HepG2 (cell line): ENCODE measurements around the gene SEMA3F. TPM values are rescaled to one million over a fixed set of nuclear protein-coding genes. Genes with fewer than 3 reads are reported as not detected.
A peak's percentile ranks its signal among the peaks of the same experiment; 100 is the strongest.

Experiments
- ATAC-seq: fragments of 200-7000 bp; cut with Tn5 transposase; 3 replicates; pipeline ENCODE4 v1.9.1; 2020; ENCODE audit warnings: mild to moderate bottlenecking, moderate library complexity
- BruUV-seq: library from RNA; stranded (reverse); fragments of 400-500 nt; replicated peaks from 2 replicates; lab custom pipeline; 2021; lab: Mats Ljungman, UMichigan
- CTCF ChIA-PET: fragments of 300-600 bp; formaldehyde crosslinking; extraction: SDS; loops from one replicate; lab custom pipeline; 2021; ENCODE audit warnings: low total read pairs, inconsistent platforms, low intra/inter-chr PET ratio; lab: Yijun Ruan, JAX
- POLR2A ChIA-PET: fragments of 350-600 bp; sonication (Branson Sonifier 250); formaldehyde crosslinking; loops from one replicate; lab custom pipeline; 2020; ENCODE audit warnings: antibody characterized with exemption, inconsistent platforms; lab: Yijun Ruan, JAX
- DNase-seq: peaks from one replicate; pipeline ENCODE4 v3.0.0-alpha.2; 2015; ENCODE audit warnings: low spot score
- FAIRE-seq: peaks from 3 replicates; lab custom pipeline; 2011; peaks lifted over from hg19 to GRCh38; lab: Jason Lieb, UNC
- H2AFZ ChIP-seq: one replicate; pipeline ENCODE4 v1.6.1; 2011; ENCODE audit warnings: low read length, inconsistent platforms
- H3K27ac ChIP-seq: fragments of 300-600 bp; 3 replicates; pipeline ENCODE4 v1.8.0; 2011; ENCODE audit warnings: mixed run types, mild to moderate bottlenecking, mixed read lengths, low read length, inconsistent platforms; ENCODE audit not compliant: insufficient read depth; ENCODE audit errors: extremely low read length
- H3K27me3 ChIP-seq, 2 experiments: fragments of 200-600 bp in 1 of 2; 2 replicates in 1 of 2; 3 replicates in 1 of 2; pipeline versions ENCODE4 v1.6.0 to v1.8.0; 2011; ENCODE audit warnings: low read length in 2 of 2, mild to moderate bottlenecking in 2 of 2, moderate library complexity in 2 of 2, inconsistent platforms in 1 of 2; ENCODE audit not compliant: insufficient read depth in 2 of 2, control insufficient read depth in 1 of 2
- H3K36me3 ChIP-seq, 2 experiments: fragments of 200-600 bp in 1 of 2; replicated peaks in 1 of 2; 2 replicates in 1 of 2; 3 replicates in 1 of 2; pipeline versions ENCODE4 v1.5.1 to v1.8.0; 2011; ENCODE audit warnings: low read length in 2 of 2, inconsistent platforms in 1 of 2; ENCODE audit not compliant: insufficient read depth in 2 of 2, control insufficient read depth in 1 of 2
- H3K4me1 ChIP-seq: 2 replicates; pipeline ENCODE4 v1.5.1; 2012; ENCODE audit warnings: low read length, inconsistent platforms; ENCODE audit not compliant: insufficient read depth
- H3K4me2 ChIP-seq: 2 replicates; pipeline ENCODE4 v1.6.0; 2011; ENCODE audit warnings: low read depth, low read length, inconsistent platforms
- H3K4me3 ChIP-seq, 3 experiments: fragments of 200-600 bp in 1 of 3; sonication (generic), shearing (Covaris generic) in 1 of 3; replicated peaks in 1 of 3; 2 replicates each; pipeline ENCODE4 v1.5.1; 2011 to 2016; ENCODE audit warnings: low read length in 3 of 3, inconsistent platforms in 2 of 3, low read depth in 2 of 3, mild to moderate bottlenecking in 2 of 3, control low read depth in 1 of 3, mixed read lengths in 1 of 3; ENCODE audit not compliant: insufficient read depth in 1 of 3
- H3K79me2 ChIP-seq: one replicate; pipeline ENCODE4 v1.6.1; 2011; ENCODE audit warnings: low read length, inconsistent platforms; ENCODE audit not compliant: insufficient read depth
- H3K9ac ChIP-seq: 2 replicates; pipeline ENCODE4 v1.6.0; 2011; ENCODE audit warnings: mild to moderate bottlenecking, low read depth, low read length, inconsistent platforms; ENCODE audit not compliant: insufficient read depth
- H3K9me3 ChIP-seq: 2 replicates; pipeline ENCODE4 v1.5.1; 2012; ENCODE audit warnings: mild to moderate bottlenecking, low read length
- H4K20me1 ChIP-seq: 2 replicates; pipeline ENCODE4 v1.6.0; 2011; ENCODE audit warnings: inconsistent platforms, mild to moderate bottlenecking, low read length, moderate library complexity; ENCODE audit not compliant: insufficient read depth
- AGO2 ChIP-seq: fragments of 200-400 bp; formaldehyde crosslinking; optimal IDR thresholded peaks from 2 replicates; pipeline ENCODE3; 2017; ENCODE audit warnings: mild to moderate bottlenecking, low read depth, low read length, moderate library complexity
- ASH2L ChIP-seq: fragments of 300-600, 200-600 bp; sonication (generic); IDR thresholded peaks from 2 replicates; pipeline ENCODE4 v1.7.0; 2017; ENCODE audit warnings: low read depth, mild to moderate bottlenecking, moderate library complexity, mixed read lengths, low read length; ENCODE audit not compliant: insufficient read length
- GPN1 ChIP-seq: sonication (generic); formaldehyde crosslinking; IDR thresholded peaks from 2 replicates; pipeline ENCODE4 v1.5.1; 2020; ENCODE audit warnings: missing genetic modification reagents, borderline replicate concordance
- IRF9 ChIP-seq: sonication (generic); formaldehyde crosslinking; IDR thresholded peaks from 2 replicates; pipeline ENCODE4 v1.8.0; 2022; ENCODE audit warnings: missing genetic modification reagents, mild to moderate bottlenecking, borderline replicate concordance
- MBD4 ChIP-seq: IDR thresholded peaks from 2 replicates; pipeline ENCODE4 v1.6.1; 2012; ENCODE audit warnings: low read length, inconsistent platforms, borderline replicate concordance
- MTA1 ChIP-seq: sonication (generic); formaldehyde crosslinking; IDR thresholded peaks from 2 replicates; pipeline ENCODE4 v1.4.0; 2020; ENCODE audit warnings: missing genetic modification reagents, mild to moderate bottlenecking, borderline replicate concordance
- ZNF292 ChIP-seq: sonication (generic); formaldehyde crosslinking; IDR thresholded peaks from 2 replicates; pipeline ENCODE4 v1.8.1; 2022; ENCODE audit warnings: mild to moderate bottlenecking, low read depth, missing genetic modification reagents, borderline replicate concordance
- ZNF530 ChIP-seq: sonication (generic); formaldehyde crosslinking; IDR thresholded peaks from 2 replicates; pipeline ENCODE4 v1.5.0; 2020; ENCODE audit warnings: low read depth, mild to moderate bottlenecking, missing genetic modification reagents
- ZNF761 ChIP-seq: sonication (generic); formaldehyde crosslinking; conservative IDR thresholded peaks from 2 replicates; pipeline ENCODE4 v1.4.0; 2020; ENCODE audit warnings: mild to moderate bottlenecking, missing genetic modification reagents
- WGBS: methylation state at CpG from one replicate; pipeline ENCODE4 v1.1.6; 2017; ENCODE audit warnings: low lambda C conversion rate; 5-methylcytosine and 5-hydroxymethylcytosine counted together
- in situ Hi-C: cut with HindIII; loops from 2 replicates; pipeline ENCODE4 v1.10.0; 2017; ENCODE audit warnings: low pct_unique_long_range_greater_than_20kb; ENCODE audit not compliant: extremely low pct_ligation_motif_present
- intact Hi-C: fragments of 100-400 bp; cut with micrococcal nuclease; formaldehyde crosslinking; loops from one replicate; pipeline ENCODE4 v1.10.0; 2022; ENCODE audit not compliant: unreplicated experiment
- polyA plus RNA-seq, 8 experiments: library from polyadenylated mRNA; depleted of rRNA in 3 of 8; stranded (reverse) in 7 of 8; unstranded in 1 of 8; fragments of >200 nt; fragmentation: Illumina TruSeq in 4 of 8; extraction: Trizol in 4 of 8; gene quantifications; 2 replicates each; pipeline versions ENCODE4 v1.2.1 to v1.2.3, GENCODE V29; 2011 to 2016; ENCODE audit warnings: low read depth in 4 of 8, missing spikeins in 1 of 8, mixed read lengths in 1 of 8; ENCODE audit not compliant: insufficient read depth in 1 of 8
- total RNA-seq, 5 experiments: library from RNA; depleted of rRNA; stranded (reverse); fragments of >200 nt; fragmentation: Illumina TruSeq; extraction: Trizol; gene quantifications; 2 replicates each; pipeline ENCODE4 v1.2.3, GENCODE V29; 2016; ENCODE audit warnings: low read depth in 1 of 5

SEMA3F gene
- total and polyA plus RNA-seq, 2 of the 13 experiments (the other 11 are each of a cell fraction or from before 2014, with no cell fraction given) = 7.6 to 17.2 TPM

GRCh38 chr3:50182533-50183099 is 27.5 kb downstream of the SEMA3F start:
- CTCF ChIA-PET = no interaction called here
- Histone ChIP-seq H3K4me1 (peaks cover 19% of the 10 kb centered on the region), H3K9ac (no peak overlapping the region), H3K27ac (no peak overlapping the region)
- no TSS peak for BruUV-seq
- no peak for TF ChIP-seq ZNF292 (CRISPR knock-in tag)
- peak; percentile 44 for TF ChIP-seq AGO2
- no peak for TF ChIP-seq IRF9 (CRISPR knock-in tag)
- no peak for TF ChIP-seq ASH2L
- TF ChIP-seq MTA1 (CRISPR knock-in tag) = no peak
- no peak for TF ChIP-seq MBD4
- TF ChIP-seq GPN1 (CRISPR knock-in tag) = no peak
- TF ChIP-seq ZNF530 = no peak
- no peak for TF ChIP-seq ZNF761 (CRISPR knock-in tag)
- TF ChIP-seq, all 625 proteins: peak for 1
- intact Hi-C loops (no loop called here), in situ Hi-C loops (no loop called here)
- H2AFZ ChIP-seq = no peak overlapping the region
- FAIRE-seq (no peak), DNase-seq (no peak), ATAC-seq (no peak)
- POLR2A ChIA-PET = interaction anchor here (0.9 to 2.2 kb wide), 2 partner anchors 15 to 32 kb away, joined by 3 to 7 read pairs; no protein-coding TSS in a partner anchor
- peaks cover 0 to 7% of the 10 kb centered on the region in 2 experiments; a peak in 2 of 5 replicates for H3K36me3 ChIP-seq
- no peaks in the 10 kb centered on the region for H3K79me2 ChIP-seq
- H3K4me2 ChIP-seq = no peak overlapping the region
- H3K4me3 ChIP-seq = no peak overlapping the region
- no peaks in the 10 kb centered on the region for H3K27me3 ChIP-seq
- H3K9me3 ChIP-seq = no peaks in the 10 kb centered on the region
- 87% methylated on average over 16 of the region's 26 CpGs for WGBS
- H4K20me1 ChIP-seq = no peaks in the 10 kb centered on the region
